Measurements from ENCODE around the gene RAC3. TPM values are rescaled to one million over a fixed set of nuclear protein-coding genes. Genes with fewer than 3 reads are reported as not detected.

RAC3 gene
- total and polyA plus RNA-seq, 10 donors: 0.60 to 3.4 (median 1.1) TPM; not detected in 2

- WGBS, 5 donors: 83 to 97% (median 91%) methylated on average over 6 to 13 of the region's 13 CpGs
- DNase-seq: no peak
- peaks cover 0 to 72% (median 8%) of the 10 kb centered on the region in 6 donors for H3K36me3 ChIP-seq
- peaks cover 0 to 36% (median 20%) of the 10 kb centered on the region in 6 donors for H3K4me1 ChIP-seq
- TF ChIP-seq POLR2A (IDR thresholded peaks at IDR 0.05) (no peak), POLR2AphosphoS5 (IDR thresholded peaks at IDR 0.05) (no peak), CTCF (IDR thresholded peaks at IDR 0.05 in 8 of 11, conservative IDR thresholded peaks at IDR 0.05 in 3 of 11) (no peak)
- no peaks in the 10 kb centered on the region for H3K9me3 ChIP-seq
- intact Hi-C loops (cut with DNase I; ENCODE audit: low total_unique reads): no loop called here
- no peak overlapping the region for H3K27ac ChIP-seq
- H3K4me3 ChIP-seq: no peak overlapping the region
- no peaks in the 10 kb centered on the region for H3K27me3 ChIP-seq (replicated peaks in 1 of 7)
These were observed 16.5 kb upstream of the RAC3 start for GRCh38 chr17:82014971-82015310.

- no peak for DNase-seq
- 84 to 93% (median 89%) methylated on average over 10 to 24 of the region's 24 CpGs for WGBS, 5 donors
- intact Hi-C loops (cut with DNase I; ENCODE audit: low total_unique reads): no loop called here
These were observed 16.0 kb upstream of the RAC3 start for GRCh38 chr17:82015311-82015971.

GRCh38 chr17:82016061-82016874, 15.2 kb upstream of the RAC3 start:
- Histone ChIP-seq H3K27ac (no peak overlapping the region), H3K27me3 (replicated peaks in 1 of 7) (no peaks in the 10 kb centered on the region), H3K4me1 (peaks cover 4 to 49% (median 30%) of the 10 kb centered on the region in 6 donors), H3K36me3 (peaks cover 0 to 63% (median 8%) of the 10 kb centered on the region in 6 donors), H3K4me3 (no peak overlapping the region), H3K9me3 (no peaks in the 10 kb centered on the region)
- no peak for DNase-seq
- WGBS, 5 donors: 87 to 94% (median 89%) methylated on average over 6 to 28 of the region's 28 CpGs
- TF ChIP-seq POLR2A (IDR thresholded peaks at IDR 0.05): no peak
- no peak for TF ChIP-seq CTCF (IDR thresholded peaks at IDR 0.05 in 8 of 11, conservative IDR thresholded peaks at IDR 0.05 in 3 of 11)
- TF ChIP-seq POLR2AphosphoS5 (IDR thresholded peaks at IDR 0.05): no peak
- intact Hi-C loops (cut with DNase I; ENCODE audit: low total_unique reads): no loop called here

More at GRCh38 chr17:82015311-82015971, 16.0 kb upstream of the RAC3 start:
- Histone ChIP-seq H3K27ac (no peak overlapping the region), H3K9me3 (no peaks in the 10 kb centered on the region), H3K4me3 (no peak overlapping the region), H3K27me3 (replicated peaks in 1 of 7) (no peaks in the 10 kb centered on the region), H3K4me1 (peaks cover 0 to 41% (median 22%) of the 10 kb centered on the region in 6 donors), H3K36me3 (peaks cover 0 to 71% (median 8%) of the 10 kb centered on the region in 6 donors)
- TF ChIP-seq POLR2AphosphoS5 (IDR thresholded peaks at IDR 0.05) (peak in 1 of 3 donors; percentile 27), POLR2A (IDR thresholded peaks at IDR 0.05) (no peak)

- intact Hi-C loops (cut with DNase I; ENCODE audit: low total_unique reads): no loop called here
- Histone ChIP-seq H3K4me1 (peaks cover 11 to 54% (median 35%) of the 10 kb centered on the region in 6 donors), H3K36me3 (peaks cover 0 to 56% (median 8%) of the 10 kb centered on the region in 6 donors), H3K27ac (no peak overlapping the region), H3K9me3 (no peaks in the 10 kb centered on the region), H3K4me3 (no peak overlapping the region), H3K27me3 (replicated peaks in 1 of 7) (no peaks in the 10 kb centered on the region)
- no peak for DNase-seq
- TF ChIP-seq CTCF (IDR thresholded peaks at IDR 0.05 in 8 of 11, conservative IDR thresholded peaks at IDR 0.05 in 3 of 11) (no peak), POLR2AphosphoS5 (IDR thresholded peaks at IDR 0.05) (peak in 1 of 3 donors; percentile 8)
- WGBS, 5 donors: 90 to 96% (median 92%) methylated on average over 20 to 24 of the region's 24 CpGs
These were observed 14.5 kb upstream of the RAC3 start for GRCh38 chr17:82016875-82017459.
